Uterus (tissue), 2 donors: ENCODE data around the gene CA10.
A peak's percentile ranks its signal among the peaks of the same experiment; 100 is the strongest.

Source experiments
- POLR2A ChIP-seq, 2 donors: fragments of 450-650 bp; IDR thresholded peaks; one replicate each; pipeline ENCODE4 v1.6.1; 2016; ENCODE audit warnings: antibody characterized with exemption in 2 of 2, mild to moderate bottlenecking in 1 of 2, moderate library complexity in 1 of 2
- TF ChIP-seq, protein P1 (sequence below), 4 experiments: fragments of 200-600 bp in 2 of 4; fragments of 450-650 bp in 2 of 4; sonication (generic) in 2 of 4; IDR thresholded peaks; one replicate each; pipeline ENCODE4 v1.5.1; 2016 to 2019; ENCODE audit warnings: antibody characterized with exemption in 4 of 4, mild to moderate bottlenecking in 2 of 4, moderate library complexity in 1 of 4

GRCh38 chr17:51764387-51764971 is 394.0 kb downstream of the CA10 start:
- TF ChIP-seq, protein P1, sequence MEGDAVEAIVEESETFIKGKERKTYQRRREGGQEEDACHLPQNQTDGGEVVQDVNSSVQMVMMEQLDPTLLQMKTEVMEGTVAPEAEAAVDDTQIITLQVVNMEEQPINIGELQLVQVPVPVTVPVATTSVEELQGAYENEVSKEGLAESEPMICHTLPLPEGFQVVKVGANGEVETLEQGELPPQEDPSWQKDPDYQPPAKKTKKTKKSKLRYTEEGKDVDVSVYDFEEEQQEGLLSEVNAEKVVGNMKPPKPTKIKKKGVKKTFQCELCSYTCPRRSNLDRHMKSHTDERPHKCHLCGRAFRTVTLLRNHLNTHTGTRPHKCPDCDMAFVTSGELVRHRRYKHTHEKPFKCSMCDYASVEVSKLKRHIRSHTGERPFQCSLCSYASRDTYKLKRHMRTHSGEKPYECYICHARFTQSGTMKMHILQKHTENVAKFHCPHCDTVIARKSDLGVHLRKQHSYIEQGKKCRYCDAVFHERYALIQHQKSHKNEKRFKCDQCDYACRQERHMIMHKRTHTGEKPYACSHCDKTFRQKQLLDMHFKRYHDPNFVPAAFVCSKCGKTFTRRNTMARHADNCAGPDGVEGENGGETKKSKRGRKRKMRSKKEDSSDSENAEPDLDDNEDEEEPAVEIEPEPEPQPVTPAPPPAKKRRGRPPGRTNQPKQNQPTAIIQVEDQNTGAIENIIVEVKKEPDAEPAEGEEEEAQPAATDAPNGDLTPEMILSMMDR (IDR thresholded peaks at IDR 0.05) = peak; percentile 49 to 70 (median 64)
- TF ChIP-seq POLR2A (IDR thresholded peaks at IDR 0.05) = no peak
